ENCODE data around the gene VWF. TPM values are rescaled to one million over a fixed set of nuclear protein-coding genes. Genes with fewer than 3 reads are reported as not detected.
A peak's percentile ranks its signal among the peaks of the same experiment; 100 is the strongest.

The VWF gene
- polyA plus RNA-seq, 3 donors = 7.3 to 12.4 (median 12.1) TPM

DNA sequence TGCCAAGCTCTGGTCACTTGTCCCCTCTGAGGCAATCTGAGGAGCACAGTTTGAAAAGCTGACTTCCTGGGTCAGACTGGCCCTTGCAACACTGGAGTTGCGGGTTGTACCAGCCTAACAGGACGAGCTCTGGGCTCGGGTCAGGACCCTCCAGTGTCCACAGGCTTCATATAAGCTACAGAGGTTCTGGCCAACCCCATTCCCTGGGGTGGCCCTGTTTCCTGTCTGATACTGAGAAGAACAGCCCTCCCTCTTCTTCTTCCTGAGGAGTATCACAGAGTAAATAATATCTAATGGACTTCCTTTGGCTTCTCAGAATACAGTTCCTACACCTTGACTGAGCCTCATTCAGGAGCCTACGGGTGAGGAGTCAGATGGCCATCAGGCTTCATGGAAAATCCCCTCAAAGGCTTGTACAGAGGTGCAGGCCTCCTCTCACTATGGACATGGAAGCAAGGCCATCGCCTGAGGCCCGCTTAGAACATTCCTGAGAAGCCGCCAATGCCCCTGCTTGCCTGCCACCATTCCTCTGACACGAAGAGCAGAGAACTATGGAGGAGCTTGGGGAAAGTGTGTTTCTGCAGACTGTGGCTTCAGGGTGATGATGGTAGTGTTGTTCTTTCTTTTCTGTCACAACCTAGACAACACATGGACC is 150.9 kb downstream of the VWF start:
- no peak for DNase-seq (ENCODE audit: extremely low read depth in 1 of 11, low read depth in 9 of 11, low spot score in 4 of 11)

DNA sequence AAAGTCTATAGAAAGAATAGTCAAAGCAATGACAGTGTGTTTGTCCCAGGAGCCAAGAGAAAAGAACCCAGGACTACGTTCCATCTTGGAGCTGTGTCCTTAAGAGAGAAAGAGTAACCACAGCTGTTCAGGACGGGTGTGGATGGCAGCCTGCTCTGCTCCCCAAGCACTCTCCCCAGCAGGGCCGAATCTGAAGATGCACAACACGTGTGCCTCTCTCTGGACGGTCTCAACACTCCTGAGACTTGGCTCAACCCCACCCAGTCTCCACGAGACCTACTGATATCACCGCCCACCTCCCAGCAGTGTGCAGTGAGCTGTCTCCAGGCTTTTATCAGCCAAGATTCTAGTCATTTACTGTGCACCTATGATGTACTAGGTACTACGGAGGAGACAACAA is 152.1 kb downstream of the VWF start:
- DNase-seq (ENCODE audit: extremely low read depth in 1 of 11, low read depth in 9 of 11, low spot score in 4 of 11) = no peak

- no peak for DNase-seq (ENCODE audit: extremely low read depth in 1 of 11, low read depth in 9 of 11, low spot score in 4 of 11)
These were observed 153.1 kb downstream of the VWF start for GRCh38 chr12:5971194-5971850.

DNA sequence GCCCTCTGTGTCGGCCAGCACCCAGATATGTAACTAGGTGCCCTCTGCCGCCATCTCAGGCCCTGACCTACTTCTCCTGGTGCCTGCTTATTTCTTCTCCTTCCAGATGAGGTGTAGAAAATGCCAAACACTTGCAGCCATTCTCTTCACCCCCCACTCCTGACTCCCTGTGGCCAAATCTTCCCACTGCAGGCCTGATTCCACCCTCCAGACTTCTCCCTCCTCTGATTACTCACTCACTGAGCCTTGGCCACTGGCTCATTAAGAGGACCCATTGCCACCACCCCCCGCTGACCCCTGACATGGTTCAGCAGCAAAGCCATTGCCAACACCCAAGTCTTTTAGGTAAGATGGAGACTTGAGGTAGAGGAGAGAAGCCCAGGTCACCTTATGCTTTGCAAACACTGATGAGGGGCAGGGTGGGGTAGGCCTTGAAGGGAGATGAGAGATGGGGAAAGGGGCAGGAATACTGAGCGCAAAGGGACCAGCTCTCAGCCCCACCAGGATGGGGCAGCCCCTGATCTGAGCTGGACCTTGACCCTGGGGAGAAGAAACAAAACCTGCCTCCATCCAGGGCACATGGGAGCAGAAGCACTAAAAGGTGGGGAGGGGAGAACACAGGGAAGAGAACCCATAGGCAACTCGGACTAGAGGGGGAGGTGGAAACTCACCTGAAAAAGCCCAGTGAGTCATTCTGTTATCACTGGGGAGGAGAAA is 154.3 kb downstream of the VWF start:
- no peak for DNase-seq (ENCODE audit: extremely low read depth in 1 of 11, low read depth in 9 of 11, low spot score in 4 of 11)

DNA sequence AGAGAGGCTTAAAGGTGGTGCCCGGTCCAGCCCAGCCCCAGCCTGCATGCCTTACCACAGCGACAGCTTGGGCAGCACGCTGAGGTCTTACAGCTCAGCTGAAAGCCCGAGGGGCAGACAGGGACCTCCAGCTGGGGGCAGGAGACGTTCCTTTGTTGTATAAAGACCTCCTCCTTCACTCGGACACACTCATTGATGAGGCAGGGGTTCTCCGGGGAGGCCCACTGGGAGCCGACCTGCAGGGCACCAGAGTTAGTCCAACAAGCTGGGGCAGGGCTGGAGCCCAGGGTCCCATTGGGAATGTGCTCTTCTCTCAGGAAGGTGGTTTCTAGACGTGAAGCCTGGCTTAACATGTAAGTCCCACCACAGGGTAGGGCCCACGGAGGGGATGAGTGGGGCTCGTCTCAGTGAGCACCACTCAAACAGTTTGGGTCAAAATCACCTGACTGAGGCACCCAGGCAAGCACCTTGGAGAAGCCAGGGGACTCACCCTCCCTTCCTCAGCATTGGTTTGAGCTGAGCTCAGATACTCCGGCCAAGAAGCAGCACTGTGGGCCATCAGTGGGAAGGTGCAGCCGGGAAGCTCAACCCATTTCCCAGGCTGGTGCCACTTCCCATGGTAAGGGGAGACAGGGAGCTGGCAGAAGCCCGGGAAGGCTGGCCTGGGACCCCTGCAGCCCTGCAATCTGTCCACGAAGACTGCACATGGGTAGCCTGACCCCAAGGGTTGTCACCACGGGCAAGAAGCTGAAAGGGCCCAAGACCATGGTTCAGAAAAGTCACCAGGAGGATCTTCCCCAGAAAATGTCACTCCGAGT is 155.1 kb downstream of the VWF start:
- no peak for DNase-seq (ENCODE audit: extremely low read depth in 1 of 11, low read depth in 9 of 11, low spot score in 4 of 11)

DNA sequence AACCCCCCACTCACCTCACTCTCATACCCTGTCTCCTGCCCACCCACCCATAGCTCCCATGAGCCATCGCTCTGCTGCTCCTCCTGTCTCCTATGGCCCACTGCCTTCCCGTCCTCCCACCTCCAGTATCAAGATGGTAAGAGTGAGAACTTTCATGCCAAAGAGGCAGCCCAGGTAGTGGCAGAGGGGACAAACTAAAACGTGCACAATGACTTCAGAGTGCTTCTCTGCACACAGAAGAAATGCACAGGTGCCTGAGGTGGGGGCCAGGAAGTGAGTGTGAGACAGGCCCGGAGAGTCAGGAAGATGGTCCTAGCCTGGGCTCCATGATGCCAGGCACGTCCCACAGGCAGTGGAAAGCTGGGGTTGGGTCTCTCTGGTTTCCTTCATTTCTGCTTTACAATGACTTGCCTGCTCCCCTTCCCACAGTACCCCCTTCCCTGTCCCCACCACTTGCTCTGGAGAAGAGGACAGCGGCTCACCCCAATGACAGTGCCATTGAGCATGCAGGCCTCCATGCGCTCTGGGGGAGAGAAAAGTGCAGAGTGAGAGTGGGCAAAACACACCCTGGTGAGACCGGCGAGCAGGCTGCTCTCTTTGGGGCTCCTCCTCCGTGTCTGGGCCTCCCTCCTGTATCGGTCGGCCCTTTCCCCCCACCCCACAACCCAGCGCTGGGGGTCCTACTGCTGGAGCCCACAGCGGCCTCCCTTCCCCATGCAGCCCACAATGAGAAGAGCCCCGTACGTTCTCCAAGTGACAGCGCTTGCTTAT is 156.6 kb downstream of the VWF start:
- DNase-seq (ENCODE audit: extremely low read depth in 1 of 11, low read depth in 9 of 11, low spot score in 4 of 11) = no peak

GRCh38 chr12:5966486-5967095 is 157.9 kb downstream of the VWF start:
- DNase-seq (ENCODE audit: extremely low read depth in 1 of 11, low read depth in 9 of 11, low spot score in 4 of 11) = no peak

DNA sequence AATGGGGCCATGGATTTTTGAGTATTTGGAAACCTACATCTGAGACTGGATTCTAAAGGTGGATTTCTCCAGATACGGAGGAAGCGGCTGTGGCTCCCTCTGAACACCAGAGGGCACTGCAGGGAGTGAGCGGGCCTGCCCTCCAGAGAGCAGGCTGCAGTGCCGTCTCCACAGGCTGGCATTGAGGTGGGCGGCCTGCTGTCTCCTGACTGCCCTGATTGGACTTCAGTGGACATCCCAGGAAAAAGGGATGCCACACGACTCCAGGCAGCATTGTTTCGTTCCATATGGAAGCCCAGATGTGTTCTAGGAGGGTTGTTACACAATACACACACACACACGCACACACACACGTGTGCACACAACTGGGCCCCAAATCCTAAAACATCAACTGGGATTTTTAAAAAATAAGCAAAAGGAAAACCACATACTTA is 158.5 kb downstream of the VWF start:
- DNase-seq (ENCODE audit: extremely low read depth in 1 of 11, low read depth in 9 of 11, low spot score in 4 of 11) = peak in 3 of 11 donors; percentile 36 to 47 (median 40)

DNA sequence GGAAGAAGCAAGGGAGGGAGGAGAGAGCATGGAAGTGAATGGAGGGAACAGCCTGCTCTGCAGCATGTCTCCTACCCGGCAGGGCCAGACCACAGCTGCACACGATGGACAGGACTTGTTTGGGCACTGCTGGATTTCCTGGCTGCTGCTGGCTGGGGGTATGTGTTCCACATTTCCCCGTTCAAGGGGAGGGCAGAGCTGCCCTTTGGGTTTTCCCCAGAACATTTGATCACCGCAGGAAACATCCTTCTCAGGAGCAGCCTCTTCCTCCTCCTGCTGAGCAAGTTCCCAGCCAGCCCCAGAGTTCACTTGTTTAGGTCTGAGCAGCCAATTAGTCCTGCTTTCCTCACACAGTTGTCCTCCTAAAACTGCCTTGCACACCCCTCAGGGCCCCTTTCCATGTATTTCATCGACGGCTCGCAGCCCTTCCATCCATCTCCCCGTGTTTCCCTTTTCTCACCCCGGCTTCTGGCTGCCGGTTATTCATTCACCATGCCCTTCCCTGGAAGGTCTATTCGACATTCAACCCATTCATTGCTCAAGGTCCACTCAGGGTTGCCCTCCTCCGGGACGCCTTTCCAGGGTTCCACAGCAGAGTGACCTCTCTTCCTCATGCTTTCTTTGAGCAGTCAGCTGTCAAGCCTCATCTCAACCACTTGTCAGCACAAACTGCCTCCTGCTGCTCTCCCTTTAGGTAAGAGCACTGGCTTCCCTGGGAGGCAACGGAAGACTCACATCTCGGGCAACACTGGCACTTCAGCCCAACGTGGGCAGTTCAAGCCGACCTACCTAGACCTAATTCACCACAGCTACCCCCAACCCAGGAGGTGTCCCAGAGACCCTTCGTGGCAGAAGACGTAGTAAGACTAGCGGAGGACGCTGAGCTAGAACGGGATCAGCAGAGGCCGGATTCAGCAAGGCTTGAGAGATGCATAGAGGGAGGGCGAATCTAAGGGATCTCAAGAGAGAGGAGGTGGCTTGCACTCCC is 159.3 kb downstream of the VWF start:
- no peak for DNase-seq (ENCODE audit: extremely low read depth in 1 of 11, low read depth in 9 of 11, low spot score in 4 of 11)

DNA sequence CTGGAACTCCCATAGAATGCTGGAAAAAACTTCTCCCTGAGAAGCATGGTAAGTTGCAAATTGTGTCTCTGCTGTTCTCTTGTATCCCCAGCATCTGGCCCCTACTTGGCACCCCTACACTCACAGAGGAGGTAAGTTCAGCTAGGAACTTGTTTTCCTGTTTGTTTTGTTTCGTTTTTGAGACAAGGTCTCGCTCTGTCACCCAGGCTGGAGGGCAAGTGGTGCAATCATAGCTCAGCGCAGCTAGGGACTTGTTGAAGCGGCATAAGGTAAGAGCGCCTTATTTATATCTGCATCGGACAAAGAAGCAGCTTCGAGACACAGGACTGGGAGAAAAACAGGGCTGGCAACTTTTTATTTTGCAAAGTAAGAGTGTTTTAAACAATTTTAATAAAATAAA is 161.0 kb downstream of the VWF start:
- no peak for DNase-seq (ENCODE audit: extremely low read depth in 1 of 11, low read depth in 9 of 11, low spot score in 4 of 11)

DNA sequence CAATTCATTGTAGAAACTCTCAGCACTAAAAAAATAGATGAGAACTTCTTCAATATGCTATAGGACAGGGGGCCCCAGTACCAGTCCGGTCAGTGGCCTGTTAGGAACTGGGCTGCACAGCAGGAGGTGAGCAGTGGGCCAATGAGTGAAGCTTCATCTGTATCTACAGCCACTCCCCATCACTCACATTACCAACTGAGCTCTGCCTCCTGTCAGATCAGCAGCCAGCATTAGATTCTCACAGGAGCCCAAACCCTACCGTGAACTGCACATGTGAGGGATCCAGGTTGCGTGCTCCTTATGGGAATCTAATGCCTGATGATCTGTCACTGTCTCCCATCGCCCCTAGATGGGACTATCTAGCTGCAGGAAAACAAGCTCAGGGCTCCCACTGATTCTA is 163.7 kb downstream of the VWF start:
- DNase-seq (ENCODE audit: extremely low read depth in 1 of 11, low read depth in 9 of 11, low spot score in 4 of 11) = no peak

DNA sequence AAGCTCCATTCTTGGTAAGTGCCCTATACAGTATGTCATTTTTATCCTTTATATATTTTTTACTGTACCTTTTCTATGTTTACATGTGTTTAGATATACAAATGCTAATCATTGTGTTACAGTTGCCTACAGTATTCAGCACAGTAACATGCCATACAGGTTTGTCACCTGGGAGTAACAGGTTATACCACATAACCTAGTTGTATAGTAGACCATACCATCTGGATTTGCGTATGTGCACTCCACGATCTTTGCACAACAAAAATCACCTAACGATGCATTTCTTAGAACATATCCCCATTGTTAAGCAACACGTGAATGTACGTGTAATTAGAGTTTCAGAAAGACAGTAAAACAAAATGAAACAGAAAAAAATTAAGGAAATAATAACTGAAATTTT is 167.5 kb downstream of the VWF start:
- no peak for DNase-seq (ENCODE audit: extremely low read depth in 1 of 11, low read depth in 9 of 11, low spot score in 4 of 11)

GRCh38 chr12:5954661-5955060 is 169.8 kb downstream of the VWF start:
- DNase-seq (ENCODE audit: extremely low read depth in 1 of 11, low read depth in 9 of 11, low spot score in 4 of 11) = no peak

DNA sequence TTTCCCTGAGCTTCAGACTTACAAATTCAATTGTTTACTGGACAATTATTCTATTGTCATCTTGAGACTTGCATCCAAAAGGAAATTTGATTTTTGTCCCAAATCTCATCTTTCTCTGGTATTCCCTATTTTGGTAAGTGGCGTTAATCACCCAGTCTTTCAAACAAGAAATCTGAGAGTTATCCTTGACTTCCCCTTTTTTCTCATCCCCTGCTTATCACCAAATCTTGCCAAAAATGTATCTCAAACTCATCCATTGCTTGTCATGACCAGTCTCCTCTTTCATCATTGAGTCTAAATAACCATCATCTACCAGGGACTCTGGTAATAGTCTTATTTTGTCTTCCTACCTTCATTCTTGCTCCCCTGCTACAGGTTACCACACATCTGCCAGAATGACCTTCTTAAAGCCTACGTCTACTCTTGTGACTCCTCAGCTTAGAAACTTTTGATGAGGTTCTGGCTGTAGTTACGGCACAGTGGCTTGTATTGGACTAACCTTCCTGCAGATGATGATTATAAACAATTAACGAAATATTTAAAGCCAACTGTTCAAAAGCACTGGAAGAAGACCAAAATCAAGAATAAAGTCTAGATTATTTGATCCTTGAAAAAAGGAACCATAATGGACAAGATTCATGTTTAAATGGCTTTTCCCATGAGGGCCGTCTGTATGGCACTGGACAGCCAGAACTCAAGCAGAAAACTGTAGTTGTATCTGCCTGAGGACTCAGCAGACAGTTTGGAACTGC is 170.5 kb downstream of the VWF start:
- DNase-seq (ENCODE audit: extremely low read depth in 1 of 11, low read depth in 9 of 11, low spot score in 4 of 11) = no peak

DNA sequence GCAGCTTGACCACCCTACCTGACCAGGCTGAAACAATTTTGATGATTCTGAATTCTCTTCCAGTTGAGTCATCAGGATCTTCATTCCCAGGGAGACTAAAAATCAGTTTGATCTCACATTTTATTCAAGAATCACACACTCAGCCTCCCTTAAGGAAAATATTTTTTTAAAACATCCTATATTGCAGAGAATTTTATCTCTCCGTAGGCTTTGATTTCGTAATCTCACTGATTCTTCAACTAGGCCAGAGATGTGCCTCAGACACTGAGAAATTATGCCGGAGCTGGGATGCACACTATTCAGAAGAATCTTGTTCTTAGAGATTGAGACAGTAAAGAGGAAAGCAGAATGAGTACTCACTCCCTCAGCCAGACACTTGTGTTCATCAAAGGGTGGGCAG is 172.4 kb downstream of the VWF start:
- DNase-seq (ENCODE audit: extremely low read depth in 1 of 11, low read depth in 9 of 11, low spot score in 4 of 11) = no peak

- no peak for DNase-seq (ENCODE audit: extremely low read depth in 1 of 11, low read depth in 9 of 11, low spot score in 4 of 11)
These were observed 175.8 kb downstream of the VWF start for GRCh38 chr12:5948696-5949095.

DNA sequence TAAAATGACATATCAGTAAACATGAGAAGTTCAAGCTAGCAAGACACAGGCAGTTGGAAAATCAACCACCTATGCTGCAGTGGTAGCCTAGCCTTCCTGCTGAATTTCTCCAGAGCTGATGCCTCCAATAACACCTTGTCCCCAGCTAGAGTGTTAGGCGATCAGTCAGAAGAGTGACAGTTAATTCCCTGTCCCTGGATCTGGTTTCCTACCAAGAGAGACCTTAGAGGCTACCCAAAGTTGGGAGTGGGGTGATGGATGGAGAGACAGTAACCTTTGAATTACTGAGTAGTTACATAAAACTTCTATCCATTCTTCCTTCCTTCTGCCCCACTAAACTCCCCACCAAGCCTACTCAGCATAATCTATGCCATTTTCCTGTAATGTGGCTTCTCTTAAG is 177.5 kb downstream of the VWF start:
- DNase-seq (ENCODE audit: extremely low read depth in 1 of 11, low read depth in 9 of 11, low spot score in 4 of 11) = peak in 2 of 11 donors; percentile 28 to 32
